ENCODE data around the gene TMEM174.

DNA sequence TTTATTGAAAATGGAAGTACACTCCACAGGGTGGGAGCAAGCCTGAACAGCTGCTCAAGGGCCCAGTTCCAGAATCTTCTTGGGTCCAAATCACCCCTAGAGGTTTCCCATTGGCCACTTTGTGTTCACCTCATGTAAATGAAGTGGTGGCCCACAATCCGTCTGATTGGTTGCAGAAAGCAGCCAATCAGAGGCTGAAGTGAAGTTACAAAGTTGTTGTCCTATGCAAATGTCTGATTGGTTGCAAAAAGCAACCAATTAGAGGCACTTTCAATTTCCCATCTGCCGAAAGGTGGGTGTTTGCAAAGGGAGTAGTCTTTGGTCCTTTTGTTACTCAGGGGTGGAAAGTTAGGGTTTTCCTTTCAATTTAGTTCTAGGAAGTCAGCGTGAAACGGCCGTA lies 43.9 kb upstream of the TMEM174 start:
- no peak for TF ChIP-seq YY1 (IDR thresholded peaks at IDR 0.05; ENCODE audit: insufficient read depth, insufficient read length)
- TF ChIP-seq ZNF274 (IDR thresholded peaks at IDR 0.05; ENCODE audit: low read depth, low read length) = no peak
- no peak for TF ChIP-seq SUZ12 (IDR thresholded peaks at IDR 0.05; ENCODE audit: extremely low read depth, insufficient read depth, insufficient read length)
